ENCODE data around the gene DEDD. TPM values are rescaled to one million over a fixed set of nuclear protein-coding genes. Genes with fewer than 3 reads are reported as not detected.

DEDD gene
- polyA plus RNA-seq, 3 donors, result 40.9 to 56.3 (median 42.2) TPM

- TF ChIP-seq, protein P1, sequence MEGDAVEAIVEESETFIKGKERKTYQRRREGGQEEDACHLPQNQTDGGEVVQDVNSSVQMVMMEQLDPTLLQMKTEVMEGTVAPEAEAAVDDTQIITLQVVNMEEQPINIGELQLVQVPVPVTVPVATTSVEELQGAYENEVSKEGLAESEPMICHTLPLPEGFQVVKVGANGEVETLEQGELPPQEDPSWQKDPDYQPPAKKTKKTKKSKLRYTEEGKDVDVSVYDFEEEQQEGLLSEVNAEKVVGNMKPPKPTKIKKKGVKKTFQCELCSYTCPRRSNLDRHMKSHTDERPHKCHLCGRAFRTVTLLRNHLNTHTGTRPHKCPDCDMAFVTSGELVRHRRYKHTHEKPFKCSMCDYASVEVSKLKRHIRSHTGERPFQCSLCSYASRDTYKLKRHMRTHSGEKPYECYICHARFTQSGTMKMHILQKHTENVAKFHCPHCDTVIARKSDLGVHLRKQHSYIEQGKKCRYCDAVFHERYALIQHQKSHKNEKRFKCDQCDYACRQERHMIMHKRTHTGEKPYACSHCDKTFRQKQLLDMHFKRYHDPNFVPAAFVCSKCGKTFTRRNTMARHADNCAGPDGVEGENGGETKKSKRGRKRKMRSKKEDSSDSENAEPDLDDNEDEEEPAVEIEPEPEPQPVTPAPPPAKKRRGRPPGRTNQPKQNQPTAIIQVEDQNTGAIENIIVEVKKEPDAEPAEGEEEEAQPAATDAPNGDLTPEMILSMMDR (IDR thresholded peaks at IDR 0.05), result no peak
- no peak for DNase-seq
- H3K79me2 ChIP-seq (ENCODE audit: insufficient read depth, low read length), result peaks cover 92% of the 10 kb centered on the region
- peaks cover 4% of the 10 kb centered on the region for H4K20me1 ChIP-seq (ENCODE audit: insufficient read depth, low read length)
- peak overlapping the region; percentile 81 to 98 (median 95) for H3K4me3 ChIP-seq (replicated peaks in 1 of 3; ENCODE audit: low read depth in 2 of 3, low read length in 3 of 3)
- H3K27ac ChIP-seq (ENCODE audit: low read depth in 1 of 2, low read length in 2 of 2), result peak overlapping the region; percentile 94 to 95
- no peaks in the 10 kb centered on the region for H3K9me3 ChIP-seq (replicated peaks in 1 of 2; ENCODE audit: control insufficient read depth in 1 of 2, insufficient read depth in 1 of 2, low read length in 2 of 2)
- Mint-ChIP-seq H3K4me3 (no peak overlapping the region), H3K27ac (no peak overlapping the region), H3K4me1 (peaks cover 65% of the 10 kb centered on the region), H3K27me3 (ENCODE audit: low read depth in 3 of 3) (peaks cover 0 to 2% (median 0%) of the 10 kb centered on the region in 3 donors), H3K36me3 (peaks cover 22 to 25% of the 10 kb centered on the region in 2 donors), H3K9me3 (no peaks in the 10 kb centered on the region)
- H2AFZ ChIP-seq (ENCODE audit: insufficient read depth, low read depth, low read length, poor library complexity, severe bottlenecking), result peak overlapping the region; percentile 84
- H3K9ac ChIP-seq (ENCODE audit: insufficient read depth, low read length, poor library complexity, severe bottlenecking), result peak overlapping the region; percentile 86
- whole genome bisulfite sequencing (ENCODE audit: insufficient coverage), result 8% methylated on average over 11 of the region's 11 CpGs
- intact Hi-C loops (cut with micrococcal nuclease), result loop anchor here (2.0 to 5.0 kb wide), 2 partner anchors 14 to 61 kb away; partner anchors contain the start of genes NIT1 (in 1 of the 2) and PFDN2 (in 1 of the 2)
- peaks cover 8 to 26% of the 10 kb centered on the region in 2 donors for H3K36me3 ChIP-seq (replicated peaks in 1 of 2; ENCODE audit: control insufficient read depth in 1 of 2, insufficient read depth in 2 of 2, low read length in 2 of 2)
- no peaks in the 10 kb centered on the region for H3K27me3 ChIP-seq (ENCODE audit: control insufficient read depth in 2 of 2, insufficient read depth in 2 of 2, low read length in 2 of 2)
- peak overlapping the region; percentile 100 for H3K4me2 ChIP-seq (replicated peaks; ENCODE audit: extremely low read depth, low read length, poor library complexity, severe bottlenecking)
- H3K4me1 ChIP-seq (ENCODE audit: control insufficient read depth in 1 of 2, insufficient read depth in 2 of 2, low read length in 2 of 2), result peaks cover 54 to 72% of the 10 kb centered on the region in 2 donors
Observed at GRCh38 chr1:161133220-161133740, 813 bp upstream of the DEDD start.

- WGBS (ENCODE audit: insufficient coverage), result 9% methylated on average over 21 of the region's 22 CpGs
- DNase-seq, result no peak
- intact Hi-C loops (cut with micrococcal nuclease), result loop anchor here (2.0 to 5.0 kb wide), 2 partner anchors 13 to 59 kb away; partner anchors contain the start of genes NIT1 (in 1 of the 2) and PFDN2 (in 1 of the 2)
- Histone ChIP-seq H4K20me1 (ENCODE audit: insufficient read depth, low read length) (peaks cover 19% of the 10 kb centered on the region), H3K27me3 (ENCODE audit: control insufficient read depth in 2 of 2, insufficient read depth in 2 of 2, low read length in 2 of 2) (no peaks in the 10 kb centered on the region), H3K9ac (ENCODE audit: insufficient read depth, low read length, poor library complexity, severe bottlenecking) (peak overlapping the region; percentile 86), H3K27ac (ENCODE audit: low read depth in 1 of 2, low read length in 2 of 2) (peak overlapping the region; percentile 94 to 95), H3K4me3 (replicated peaks in 1 of 3; ENCODE audit: low read depth in 2 of 3, low read length in 3 of 3) (peak overlapping the region; percentile 81 to 98 (median 95)), H2AFZ (ENCODE audit: insufficient read depth, low read depth, low read length, poor library complexity, severe bottlenecking) (peak overlapping the region; percentile 84), H3K36me3 (replicated peaks in 1 of 2; ENCODE audit: control insufficient read depth in 1 of 2, insufficient read depth in 2 of 2, low read length in 2 of 2) (peaks cover 11 to 38% of the 10 kb centered on the region in 2 donors), H3K4me1 (ENCODE audit: control insufficient read depth in 1 of 2, insufficient read depth in 2 of 2, low read length in 2 of 2) (peaks cover 54 to 72% of the 10 kb centered on the region in 2 donors), H3K79me2 (ENCODE audit: insufficient read depth, low read length) (peaks cover 94% of the 10 kb centered on the region), H3K4me2 (replicated peaks; ENCODE audit: extremely low read depth, low read length, poor library complexity, severe bottlenecking) (peak overlapping the region; percentile 100), H3K9me3 (replicated peaks in 1 of 2; ENCODE audit: control insufficient read depth in 1 of 2, insufficient read depth in 1 of 2, low read length in 2 of 2) (no peaks in the 10 kb centered on the region)
- H3K27me3 Mint-ChIP-seq (ENCODE audit: low read depth in 3 of 3), result peaks cover 0 to 2% (median 0%) of the 10 kb centered on the region in 3 donors
- TF ChIP-seq, protein P1 (IDR thresholded peaks at IDR 0.05), result no peak
- H3K9me3 Mint-ChIP-seq, result no peaks in the 10 kb centered on the region
- H3K4me1 Mint-ChIP-seq, result peaks cover 65% of the 10 kb centered on the region
- no peak overlapping the region for H3K4me3 Mint-ChIP-seq
- H3K27ac Mint-ChIP-seq, result peak overlapping the region in 5 of 7 donors; percentile 56 to 96 (median 86)
- H3K36me3 Mint-ChIP-seq, result peaks cover 27 to 33% of the 10 kb centered on the region in 2 donors
Observed at GRCh38 chr1:161131523-161132409, 701 bp downstream of the DEDD start.
